ENCODE measurements around the gene LRRC32. TPM values are rescaled to one million over a fixed set of nuclear protein-coding genes. Genes with fewer than 3 reads are reported as not detected.

LRRC32 gene
- total RNA-seq, 4 donors from 2014 or later, result 22.7 to 37.6 (median 31.1) TPM

- H3K27me3 ChIP-seq, result no peaks in the 10 kb centered on the region
- no peaks in the 10 kb centered on the region for H3K36me3 ChIP-seq
- no peak overlapping the region for H3K27ac ChIP-seq
- ATAC-seq, result no peak
- H3K4me1 ChIP-seq, result peaks cover 0 to 23% (median 5%) of the 10 kb centered on the region in 3 donors
- H3K9me3 ChIP-seq, result peaks cover 0 to 16% (median 0%) of the 10 kb centered on the region in 3 donors
- 61% methylated on average over 4 of the region's 6 CpGs; no CpG with 5 or more reads in 1 of the 2 donors for WGBS, 2 donors (ENCODE audit: low coverage in 1 of 2)
- no peak overlapping the region for H3K4me3 ChIP-seq
- TF ChIP-seq CTCF (IDR thresholded peaks at IDR 0.05) (no peak), POLR2AphosphoS5 (IDR thresholded peaks at IDR 0.05) (no peak), POLR2A (IDR thresholded peaks at IDR 0.05) (no peak), EP300 (IDR thresholded peaks at IDR 0.05) (no peak)
Measured at GRCh38 chr11:76626921-76627401, 43.6 kb downstream of the LRRC32 start.

GRCh38 chr11:76626266-76626665, 44.3 kb downstream of the LRRC32 start:
- Histone ChIP-seq H3K9me3 (peaks cover 0 to 16% (median 0%) of the 10 kb centered on the region in 3 donors), H3K36me3 (no peaks in the 10 kb centered on the region), H3K4me1 (peaks cover 0 to 23% (median 5%) of the 10 kb centered on the region in 3 donors), H3K27ac (no peak overlapping the region), H3K4me3 (no peak overlapping the region), H3K27me3 (no peaks in the 10 kb centered on the region)
- TF ChIP-seq EP300 (IDR thresholded peaks at IDR 0.05), result no peak
- TF ChIP-seq POLR2A (IDR thresholded peaks at IDR 0.05), result no peak
- no peak for TF ChIP-seq POLR2AphosphoS5 (IDR thresholded peaks at IDR 0.05)
- TF ChIP-seq CTCF (IDR thresholded peaks at IDR 0.05), result no peak
- no peak for ATAC-seq
- WGBS, 2 donors (ENCODE audit: low coverage in 1 of 2), result 100% methylated on average over 1 to 2 of the region's 3 CpGs

DNA sequence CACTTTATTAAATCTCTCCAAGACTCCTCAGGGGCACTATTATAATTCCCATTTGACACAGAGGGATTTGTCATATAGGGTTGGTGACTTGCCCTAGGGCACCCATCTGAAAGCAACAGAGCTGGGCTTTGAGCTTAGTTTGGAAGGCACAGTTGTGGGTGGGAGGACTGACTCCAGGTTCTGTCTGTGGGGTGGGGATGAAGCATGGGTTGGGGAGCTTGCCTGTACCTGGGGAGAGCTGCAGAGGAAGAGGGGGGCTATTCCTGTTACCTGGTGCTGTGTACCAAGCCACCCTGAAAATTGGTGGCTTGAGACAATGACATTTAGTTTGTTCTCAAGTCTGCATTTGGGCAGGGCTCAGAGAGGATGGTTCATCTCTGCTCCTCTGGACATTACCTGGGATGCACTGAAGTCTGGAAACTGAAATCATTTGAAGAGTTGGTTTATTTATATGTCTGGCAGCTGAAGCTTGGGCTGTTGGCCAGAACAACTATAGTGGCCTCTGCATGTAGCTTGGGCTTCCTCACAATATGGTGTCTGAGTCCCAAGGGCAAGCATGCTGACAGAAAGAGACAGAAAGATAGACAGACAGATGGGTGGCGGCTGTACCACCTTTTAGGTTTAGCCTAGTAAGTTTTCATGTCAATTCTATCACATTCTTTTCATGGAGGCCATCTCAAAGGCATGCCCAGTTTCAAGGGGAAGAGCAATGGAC, 44.9 kb downstream of the LRRC32 start:
- ATAC-seq, result no peak
- Histone ChIP-seq H3K27ac (no peak overlapping the region), H3K4me1 (peaks cover 0 to 17% (median 5%) of the 10 kb centered on the region in 3 donors), H3K9me3 (peaks cover 0 to 16% (median 0%) of the 10 kb centered on the region in 3 donors), H3K36me3 (no peaks in the 10 kb centered on the region), H3K4me3 (no peak overlapping the region), H3K27me3 (no peaks in the 10 kb centered on the region)
- TF ChIP-seq EP300 (IDR thresholded peaks at IDR 0.05) (no peak), POLR2AphosphoS5 (IDR thresholded peaks at IDR 0.05) (no peak), CTCF (IDR thresholded peaks at IDR 0.05) (no peak), POLR2A (IDR thresholded peaks at IDR 0.05) (no peak)
- 86% methylated on average over 1 of the region's 1 CpG; no CpG with 5 or more reads in 1 of the 2 donors for WGBS, 2 donors (ENCODE audit: low coverage in 1 of 2)

GRCh38 chr11:76624500-76625379, 45.8 kb downstream of the LRRC32 start:
- Histone ChIP-seq H3K36me3 (no peaks in the 10 kb centered on the region), H3K4me3 (no peak overlapping the region), H3K27ac (no peak overlapping the region), H3K4me1 (peaks cover 0 to 8% (median 2%) of the 10 kb centered on the region in 3 donors), H3K27me3 (no peaks in the 10 kb centered on the region), H3K9me3 (peaks cover 0 to 16% (median 0%) of the 10 kb centered on the region in 3 donors)
- TF ChIP-seq POLR2AphosphoS5 (IDR thresholded peaks at IDR 0.05) (no peak), EP300 (IDR thresholded peaks at IDR 0.05) (no peak), CTCF (IDR thresholded peaks at IDR 0.05) (no peak), POLR2A (IDR thresholded peaks at IDR 0.05) (no peak)
- 90% methylated on average over 2 of the region's 15 CpGs; no CpG with 5 or more reads in 1 of the 2 donors for WGBS, 2 donors (ENCODE audit: low coverage in 1 of 2)
- ATAC-seq, result no peak
